ENCODE data around the gene EGR4.
A peak's percentile ranks its signal among the peaks of the same experiment; 100 is the strongest.

EGR4 gene

DNA sequence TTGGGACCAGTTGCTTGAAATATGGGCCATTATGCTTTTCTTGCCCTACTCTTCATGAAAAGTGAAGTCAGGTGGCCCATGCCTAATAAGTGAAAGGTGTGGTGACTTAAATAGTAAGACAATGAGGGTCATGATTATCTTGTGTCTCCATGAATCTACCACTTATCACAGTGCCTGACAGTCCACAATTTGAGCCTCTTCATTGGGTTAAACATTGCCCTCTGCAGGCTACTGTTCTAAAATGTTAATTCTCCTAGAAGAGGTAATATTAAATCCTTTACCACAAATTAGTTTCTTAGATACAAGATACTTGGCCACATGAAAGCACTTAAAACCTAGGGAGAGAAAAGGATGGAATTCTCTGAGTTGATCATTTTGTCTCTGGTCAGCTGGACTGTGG is 4.0 kb downstream of the EGR4 start:
- DNase-seq = no peak

DNA sequence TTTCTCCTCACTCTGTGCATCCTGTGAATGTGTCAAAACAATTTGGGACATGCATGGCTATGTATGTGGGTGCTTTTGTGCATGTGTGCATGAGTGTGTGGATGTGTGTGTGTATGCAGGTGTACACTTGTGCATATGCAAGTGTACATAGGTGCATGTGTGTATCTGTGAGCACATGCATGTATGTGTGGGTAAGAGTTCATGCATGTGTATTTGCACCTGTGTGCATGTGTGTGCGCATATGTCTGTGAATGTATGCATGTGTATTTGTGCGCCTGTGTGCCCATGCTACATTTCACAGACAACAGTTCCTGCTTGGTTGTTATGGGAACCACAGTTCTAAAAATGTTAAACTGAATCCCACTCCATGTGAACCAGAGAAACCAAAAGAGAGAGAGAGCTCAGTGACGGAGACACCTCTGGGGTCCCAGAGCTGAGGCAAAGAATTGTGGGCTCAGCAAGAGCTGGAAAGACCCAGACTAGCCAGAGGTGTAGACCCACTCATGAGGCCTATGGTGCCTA is 7.2 kb downstream of the EGR4 start:
- DNase-seq = no peak

DNA sequence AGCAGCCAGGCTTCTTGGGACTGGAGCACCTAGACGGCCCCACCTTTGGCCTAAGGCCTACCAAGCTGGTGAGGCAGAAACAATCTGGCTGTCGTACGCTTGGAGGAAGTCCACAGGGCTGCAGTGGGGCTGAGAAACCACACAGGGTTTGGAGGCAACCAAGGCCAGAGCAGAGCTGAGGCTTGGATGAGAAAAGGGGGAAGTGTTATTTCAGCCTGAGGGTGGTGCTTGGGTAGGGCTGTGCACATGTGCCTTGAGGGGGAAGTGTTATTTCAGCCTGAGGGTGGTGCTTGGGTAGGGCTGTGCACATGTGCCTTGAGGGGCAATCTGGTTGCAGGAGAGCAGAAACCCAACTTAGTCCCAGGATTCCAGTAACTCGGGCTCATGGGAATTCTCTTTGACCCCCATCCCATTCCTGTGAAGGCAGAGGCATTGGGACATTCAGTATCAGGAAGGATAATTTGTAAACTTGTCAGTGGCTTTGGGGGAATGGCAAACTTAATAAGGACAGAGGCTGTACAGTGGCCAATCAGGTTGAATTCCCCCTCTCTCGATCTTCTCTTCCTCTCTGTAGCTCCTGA is 8.1 kb downstream of the EGR4 start:
- no peak for DNase-seq

DNA sequence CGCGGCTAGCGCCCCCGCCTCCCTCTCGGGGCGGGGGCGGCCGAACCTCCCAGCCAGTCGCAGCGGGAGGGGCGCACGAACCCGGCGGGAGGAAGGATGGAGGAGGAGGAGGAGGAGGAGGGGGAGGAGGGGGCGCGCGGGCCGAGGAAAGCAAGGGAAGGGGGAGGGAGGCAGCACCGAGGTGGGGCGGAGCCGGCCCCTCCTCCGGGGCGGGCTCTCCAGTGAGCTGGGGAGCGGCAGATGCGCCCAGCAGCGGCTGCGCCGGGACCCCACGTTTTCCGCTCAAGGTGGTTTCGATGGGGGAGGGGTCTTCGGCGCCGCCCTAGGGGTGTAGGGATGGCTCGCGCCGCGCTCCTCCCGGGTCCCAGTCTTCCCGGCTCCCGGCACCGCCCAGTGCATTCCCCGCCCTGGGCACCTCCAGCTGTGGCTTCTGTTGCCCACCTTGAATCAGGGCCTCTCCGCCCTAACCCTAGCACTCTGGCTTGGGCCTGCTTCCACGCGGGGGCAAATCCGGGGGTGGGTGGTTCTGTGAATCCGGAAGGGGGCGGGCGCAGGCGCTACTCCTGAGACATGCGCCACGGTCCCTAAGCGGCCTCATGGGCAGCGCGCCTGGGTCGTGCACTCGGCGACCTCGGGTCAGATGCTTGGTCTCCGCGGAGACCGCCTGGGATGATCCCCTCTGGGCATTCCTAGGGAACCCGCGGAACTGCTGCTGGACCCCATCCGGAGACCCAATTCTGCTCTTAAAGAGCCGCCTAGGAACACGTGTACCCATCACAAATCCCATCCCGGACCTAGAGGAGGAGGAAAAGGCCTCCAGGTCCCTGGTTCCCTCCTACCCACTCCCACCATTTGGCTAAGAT is 8.8 kb downstream of the EGR4 start, which contains the start of gene FBXO41:
Gene FBXO41, minus strand, starts transcription at position 183 of the 863 bp plus-strand sequence. CDS start 14,848 bp downstream, outside the sequence.
- DNase-seq = peak; percentile 82

DNA sequence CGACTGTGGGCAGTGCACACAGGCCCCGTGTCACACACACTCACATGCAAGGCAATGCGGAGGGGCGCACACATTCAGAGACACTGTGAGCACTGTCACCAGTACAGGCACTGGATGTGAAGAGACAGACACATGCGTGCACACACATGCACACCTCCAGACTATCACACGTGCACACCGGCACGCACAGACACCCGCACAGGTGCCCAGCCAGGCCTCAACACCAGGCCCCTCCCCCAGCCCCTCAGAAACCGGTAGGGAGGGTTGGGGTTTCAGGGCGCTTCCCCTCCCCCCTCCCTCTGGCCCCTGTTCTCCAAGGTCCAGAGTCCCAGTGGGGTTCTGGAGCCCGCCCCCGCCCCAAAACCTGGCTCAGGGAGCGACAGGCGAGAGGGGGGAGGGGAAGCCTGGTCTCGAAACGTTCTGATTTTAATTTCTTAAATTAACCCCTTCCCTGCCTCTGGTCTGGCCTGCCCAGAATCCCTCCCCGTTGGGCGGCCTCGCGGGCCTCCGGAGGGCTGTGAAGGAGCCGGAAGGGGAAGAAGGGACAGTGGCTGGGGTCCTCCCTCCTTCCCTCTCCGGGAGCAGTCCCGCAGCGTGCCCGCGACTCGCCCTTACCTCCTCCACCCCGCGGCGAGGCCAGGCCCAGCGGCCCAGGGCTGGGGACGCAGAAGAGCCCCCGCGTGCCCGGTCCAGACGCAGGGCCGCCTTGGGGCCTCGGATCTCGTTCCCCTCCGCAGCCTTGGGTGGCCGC is 9.6 kb downstream of the EGR4 start:
- peak; percentile 46 for DNase-seq

DNA sequence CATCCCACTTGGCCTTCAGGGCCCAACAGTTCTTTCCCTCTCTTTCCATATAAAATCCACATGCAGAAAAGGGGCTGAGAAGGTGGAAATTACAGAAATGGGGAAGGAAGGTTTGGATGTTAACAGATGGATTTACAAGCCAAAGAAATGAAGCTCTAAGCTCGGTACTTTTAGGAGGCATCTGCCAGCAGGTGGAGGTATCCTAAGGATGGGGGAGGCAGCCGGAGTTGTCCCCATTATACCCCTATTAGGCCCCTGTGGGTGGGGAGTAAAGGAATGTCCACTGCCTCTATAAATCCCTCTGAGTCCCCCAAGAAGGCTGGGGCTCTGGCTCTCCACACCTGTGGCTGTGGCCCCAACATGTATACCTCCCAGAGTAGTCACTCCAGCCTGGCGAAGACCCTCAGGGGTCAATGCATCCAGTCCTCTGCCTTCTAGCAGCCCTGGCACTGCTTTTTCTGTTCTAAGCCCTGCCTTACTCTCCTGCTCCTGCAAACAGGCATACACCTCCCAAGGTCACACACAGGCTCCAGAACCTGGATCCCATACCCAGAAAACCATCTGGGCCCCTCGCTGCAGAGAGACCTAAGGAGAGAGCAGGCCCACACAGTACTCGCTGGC is 10.3 kb downstream of the EGR4 start:
- no peak for DNase-seq

DNA sequence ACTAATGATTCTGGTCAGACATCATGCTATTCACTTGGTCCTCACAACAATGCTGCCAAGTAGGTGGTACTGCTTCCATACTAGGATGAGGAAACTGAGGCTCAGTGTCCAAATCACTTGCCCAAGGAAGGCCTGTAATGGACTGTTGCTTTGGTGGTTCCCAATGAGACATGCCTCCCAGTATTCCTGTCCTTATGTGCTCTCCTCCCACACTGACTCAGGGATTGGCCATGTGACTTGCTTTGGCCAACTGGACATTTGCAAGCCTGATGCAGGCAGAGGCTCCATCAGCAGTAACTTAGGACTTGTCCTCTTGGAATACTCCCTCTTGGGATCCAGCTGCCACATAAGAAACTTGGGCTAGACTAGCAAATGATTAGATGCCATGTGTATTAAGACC is 12.1 kb downstream of the EGR4 start:
- no peak for DNase-seq

DNA sequence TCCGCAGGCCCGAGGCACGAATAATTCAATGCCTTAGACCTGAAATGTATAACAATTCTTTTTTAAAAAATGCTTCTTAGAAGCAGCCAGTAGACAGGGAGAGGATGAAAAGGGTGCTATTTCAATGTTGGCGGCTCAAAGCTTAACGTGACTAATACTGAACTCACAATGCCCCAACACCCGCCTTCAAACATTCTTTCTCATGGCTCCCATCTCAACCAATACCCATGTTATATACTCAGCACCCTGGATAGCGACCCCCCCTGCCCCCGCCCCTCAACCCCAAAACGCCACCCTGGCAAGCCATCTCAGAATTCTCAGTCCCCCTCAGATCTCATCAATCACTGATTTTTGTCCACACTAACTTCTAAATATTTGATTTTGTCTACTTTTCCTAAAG is 13.5 kb downstream of the EGR4 start:
- no peak for DNase-seq

DNA sequence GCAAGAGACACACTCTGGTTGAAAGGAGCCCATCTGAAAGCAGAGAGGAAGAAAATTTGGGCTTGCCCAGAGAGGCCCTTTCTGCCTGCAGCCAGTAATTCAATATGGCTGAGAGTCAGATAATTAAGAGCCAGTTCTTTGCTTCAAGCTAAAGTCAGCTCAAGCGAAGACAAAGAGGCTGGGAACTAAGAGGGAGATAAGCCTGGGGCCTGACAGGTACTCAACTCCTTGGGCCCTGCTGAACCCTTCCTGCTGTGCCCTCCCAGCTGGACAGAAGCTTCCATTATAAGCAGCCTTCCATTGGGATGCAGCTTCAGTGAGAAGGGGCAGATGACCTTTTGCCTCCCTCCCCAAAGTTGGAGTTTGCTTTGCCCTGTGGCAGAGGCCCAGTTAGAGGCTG is 21.1 kb downstream of the EGR4 start:
- no peak for DNase-seq

DNA sequence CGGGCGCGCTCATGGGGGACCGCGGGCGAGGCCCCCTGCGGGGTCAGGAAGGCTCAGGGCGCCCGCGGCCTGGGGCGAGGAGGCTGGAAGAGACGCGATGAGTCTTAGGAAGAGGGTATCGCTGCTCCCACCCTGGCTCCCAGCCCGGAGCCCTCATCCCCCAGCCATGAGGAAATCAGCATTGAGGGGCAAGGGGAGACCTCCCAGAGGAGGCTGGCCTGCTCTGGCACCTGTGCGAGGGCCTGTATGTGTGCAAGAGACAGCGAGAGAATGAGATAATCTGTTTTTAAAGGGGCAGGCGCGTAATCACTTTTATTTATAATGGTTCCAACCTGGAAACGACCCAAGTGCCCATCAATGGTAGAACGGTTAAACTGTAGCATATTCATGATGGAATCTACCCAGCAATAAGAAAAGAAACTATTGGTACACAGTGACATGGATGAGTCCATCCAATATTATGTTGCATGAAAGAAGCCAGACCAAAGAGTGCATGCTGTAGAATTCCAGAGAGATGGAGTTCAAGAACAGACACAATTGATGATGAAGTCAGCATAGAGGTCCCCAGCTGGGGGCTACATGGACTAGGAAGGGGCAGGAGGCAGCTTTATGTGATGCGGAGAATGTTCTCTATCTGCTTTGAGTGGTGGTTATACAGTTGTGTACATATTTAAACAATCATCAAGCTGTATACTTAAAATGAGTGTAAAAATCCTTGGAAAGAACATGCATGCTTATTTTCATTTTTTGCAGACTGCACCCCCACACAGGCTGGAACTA is 23.5 kb downstream of the EGR4 start:
- DNase-seq = no peak

DNA sequence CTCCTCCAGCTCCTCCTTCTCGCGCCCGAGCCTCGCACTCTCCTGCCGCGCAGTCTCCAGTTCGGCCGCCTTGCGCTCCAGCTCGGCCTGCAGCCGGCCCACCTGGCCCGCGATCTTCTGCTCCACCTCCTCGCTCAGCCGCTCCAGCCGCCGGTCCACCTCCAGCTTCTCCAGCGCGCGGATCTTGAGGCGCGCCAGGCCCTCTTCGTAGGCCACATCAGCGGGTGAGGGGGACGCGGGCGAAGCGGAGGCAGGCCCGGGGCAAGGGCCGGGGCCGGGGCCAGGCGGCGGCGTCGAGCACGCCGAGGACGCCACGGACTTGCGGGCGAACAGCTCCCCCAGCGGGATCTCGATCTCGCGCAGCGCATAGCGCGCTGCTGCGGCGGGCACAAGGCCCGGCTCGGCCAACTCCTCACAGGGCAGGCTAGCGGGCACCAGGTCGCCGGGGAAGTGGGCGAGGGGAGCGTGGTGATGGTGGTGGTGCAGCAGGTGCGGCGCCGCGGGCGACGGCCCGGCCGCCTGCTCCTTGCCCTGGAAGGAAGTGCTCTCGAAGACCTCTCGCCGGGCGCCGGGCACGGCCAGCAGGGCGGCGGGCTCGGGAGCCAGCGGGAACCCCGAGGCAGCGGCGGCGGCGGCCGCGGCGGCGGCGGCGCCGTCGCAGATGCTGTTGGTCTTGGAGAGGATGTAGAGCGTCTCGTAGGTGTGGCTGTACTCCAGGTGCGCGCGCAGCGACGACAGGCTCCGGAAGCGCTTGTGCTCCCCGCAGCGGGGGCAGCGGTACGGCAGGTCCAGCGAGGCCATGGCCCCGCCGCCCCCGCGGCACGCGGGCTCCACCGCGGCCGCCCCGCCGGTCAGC is 24.3 kb downstream of the EGR4 start:
- peak; percentile 74 for DNase-seq

DNA sequence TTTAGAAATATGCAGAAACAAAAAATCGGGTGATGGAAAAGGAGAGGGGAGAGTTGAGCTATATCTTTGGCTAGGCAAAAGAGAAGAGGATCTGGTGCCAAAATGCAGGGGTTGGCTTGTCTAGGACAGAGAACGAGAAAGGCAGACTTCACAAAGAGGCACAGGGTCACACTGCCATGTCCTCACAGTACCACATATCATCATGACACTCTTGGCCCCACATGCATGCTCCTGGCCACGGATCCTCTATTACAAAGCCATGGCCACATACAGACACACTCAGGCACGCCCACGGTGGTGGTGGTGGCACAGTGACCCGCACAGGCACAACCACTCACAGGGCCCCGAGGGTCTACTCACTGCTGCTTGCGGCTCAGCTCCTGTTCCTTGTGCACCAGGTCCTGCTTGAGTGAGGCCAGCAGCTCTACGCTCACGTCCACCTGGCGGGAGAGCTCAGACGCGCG is 24.9 kb downstream of the EGR4 start:
- no peak for DNase-seq

DNA sequence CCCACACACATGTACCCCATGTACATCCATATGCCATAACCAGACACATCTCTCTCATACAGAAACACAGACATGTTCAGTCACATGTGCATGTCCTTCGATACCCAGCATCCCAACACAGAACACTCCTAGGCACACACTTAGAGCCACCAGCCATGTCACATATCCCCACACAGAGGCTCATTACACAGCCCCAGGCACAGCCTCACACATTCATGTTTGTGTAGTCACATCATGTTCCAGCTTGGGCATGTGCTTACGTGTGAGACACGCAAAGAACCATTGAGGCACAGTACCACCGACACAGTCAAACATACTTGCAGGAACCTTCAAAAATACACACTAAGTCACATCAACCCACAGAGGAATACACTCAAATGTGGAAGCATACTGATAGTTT is 26.3 kb downstream of the EGR4 start:
- no peak for DNase-seq

DNA sequence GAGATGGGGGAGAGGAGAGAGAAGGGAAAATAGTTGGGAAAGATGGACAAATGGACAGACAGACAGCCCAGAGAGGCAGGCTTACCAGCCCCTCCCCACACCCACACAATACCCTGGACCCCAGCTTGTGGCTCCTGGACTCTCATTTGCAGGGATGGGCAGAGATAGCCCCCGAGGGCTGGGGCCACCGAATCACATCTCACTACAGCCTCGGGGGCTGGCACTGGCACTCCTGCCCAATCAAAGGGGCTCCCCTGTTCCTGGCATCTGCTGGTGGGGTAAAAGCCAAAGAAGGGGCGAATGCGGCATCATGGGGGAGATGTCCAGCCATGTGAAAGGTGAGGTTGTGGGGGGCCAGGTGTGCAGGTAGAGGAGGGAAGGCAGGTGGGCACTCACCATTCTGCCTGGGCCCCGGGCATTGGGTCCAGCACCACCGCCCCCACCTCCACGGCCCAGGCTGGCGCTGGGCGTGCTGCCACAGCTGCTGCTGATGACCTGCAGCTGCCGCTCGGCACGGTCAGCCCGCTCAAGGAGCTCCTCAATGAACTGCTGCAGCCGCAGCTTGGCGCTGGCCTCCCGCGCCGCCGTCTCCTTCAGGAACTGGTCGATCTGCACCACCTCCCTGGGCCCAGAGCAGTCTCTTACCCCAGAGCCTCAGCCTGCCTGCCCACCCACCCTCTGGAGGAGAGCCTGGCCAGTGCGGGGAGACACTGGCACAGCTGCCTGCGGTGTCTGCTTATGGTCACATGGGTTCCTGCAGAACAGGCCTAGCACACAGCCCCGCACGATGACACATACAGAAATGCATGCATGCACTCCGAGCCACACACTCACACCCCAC is 27.1 kb downstream of the EGR4 start:
- DNase-seq = no peak

DNA sequence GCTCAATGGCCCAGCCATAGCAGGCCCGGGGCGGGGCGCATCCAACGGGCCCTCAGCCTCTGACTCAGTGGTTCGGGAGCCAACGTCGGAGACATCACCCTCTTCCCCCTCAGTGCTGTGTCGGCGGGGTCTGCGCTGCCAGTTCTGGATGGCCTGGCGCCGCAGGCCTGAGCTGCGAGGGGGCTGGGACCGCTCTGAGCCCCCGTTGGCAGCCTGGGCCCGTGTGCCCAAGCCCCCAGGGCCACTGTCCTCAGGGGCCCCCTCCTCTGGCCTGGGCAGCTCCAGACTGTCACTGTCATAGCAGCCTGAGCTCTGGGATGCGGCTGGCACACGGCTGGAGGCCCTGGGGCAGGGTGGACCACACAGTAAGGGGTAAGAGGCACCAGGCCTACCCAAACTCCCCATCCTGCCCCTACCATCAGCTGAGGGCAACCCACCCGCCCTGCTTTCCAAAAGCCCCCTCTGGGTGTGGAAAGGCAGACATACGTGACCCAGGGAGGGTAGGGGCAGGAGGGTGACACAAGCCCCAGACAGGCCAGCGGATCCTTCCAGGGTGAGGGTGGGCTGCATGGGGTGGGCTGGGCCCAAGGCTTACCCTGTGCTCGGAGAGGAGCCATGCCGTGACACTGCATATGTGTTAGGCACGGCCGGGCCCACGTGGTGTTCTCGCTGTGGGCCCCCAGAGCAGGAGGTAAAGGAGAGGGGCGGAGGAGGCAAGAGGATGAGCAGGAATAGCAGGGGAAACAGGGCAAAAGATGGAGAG is 27.9 kb downstream of the EGR4 start:
- DNase-seq = no peak

DNA sequence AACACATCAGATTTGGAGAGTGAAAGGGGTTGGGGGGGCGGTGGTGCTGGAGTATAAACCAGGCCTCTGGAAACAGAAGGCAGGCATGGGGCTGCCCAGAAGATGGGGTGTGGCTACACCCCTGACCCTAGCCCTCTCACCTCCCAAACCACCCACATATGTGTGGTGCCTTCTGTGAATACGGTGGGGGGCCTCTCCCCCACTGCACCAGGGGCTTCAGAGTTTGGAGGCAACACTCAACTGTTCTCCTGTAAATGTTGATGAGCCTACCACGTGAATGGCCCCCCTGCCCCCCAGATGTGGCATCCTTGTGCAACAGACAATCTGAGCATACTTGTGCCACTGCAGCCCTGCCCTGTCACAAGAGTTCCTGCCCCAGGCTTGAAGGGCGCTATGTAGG is 28.6 kb downstream of the EGR4 start:
- no peak for DNase-seq

DNA sequence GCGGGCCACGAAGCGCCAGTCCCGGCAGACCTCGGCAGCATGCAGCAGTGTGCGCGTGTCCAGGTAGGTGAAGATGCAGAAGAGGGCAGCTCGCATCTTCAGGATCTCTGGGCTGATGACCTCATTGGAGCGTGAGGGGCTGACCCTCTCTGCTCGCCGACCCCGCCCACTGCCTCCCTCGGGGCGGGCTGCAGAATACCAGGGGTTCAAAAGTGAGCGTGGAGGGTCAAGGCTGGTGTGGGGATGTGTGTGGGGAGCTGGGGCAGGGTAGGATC is 29.1 kb downstream of the EGR4 start:
- no peak for DNase-seq

DNA sequence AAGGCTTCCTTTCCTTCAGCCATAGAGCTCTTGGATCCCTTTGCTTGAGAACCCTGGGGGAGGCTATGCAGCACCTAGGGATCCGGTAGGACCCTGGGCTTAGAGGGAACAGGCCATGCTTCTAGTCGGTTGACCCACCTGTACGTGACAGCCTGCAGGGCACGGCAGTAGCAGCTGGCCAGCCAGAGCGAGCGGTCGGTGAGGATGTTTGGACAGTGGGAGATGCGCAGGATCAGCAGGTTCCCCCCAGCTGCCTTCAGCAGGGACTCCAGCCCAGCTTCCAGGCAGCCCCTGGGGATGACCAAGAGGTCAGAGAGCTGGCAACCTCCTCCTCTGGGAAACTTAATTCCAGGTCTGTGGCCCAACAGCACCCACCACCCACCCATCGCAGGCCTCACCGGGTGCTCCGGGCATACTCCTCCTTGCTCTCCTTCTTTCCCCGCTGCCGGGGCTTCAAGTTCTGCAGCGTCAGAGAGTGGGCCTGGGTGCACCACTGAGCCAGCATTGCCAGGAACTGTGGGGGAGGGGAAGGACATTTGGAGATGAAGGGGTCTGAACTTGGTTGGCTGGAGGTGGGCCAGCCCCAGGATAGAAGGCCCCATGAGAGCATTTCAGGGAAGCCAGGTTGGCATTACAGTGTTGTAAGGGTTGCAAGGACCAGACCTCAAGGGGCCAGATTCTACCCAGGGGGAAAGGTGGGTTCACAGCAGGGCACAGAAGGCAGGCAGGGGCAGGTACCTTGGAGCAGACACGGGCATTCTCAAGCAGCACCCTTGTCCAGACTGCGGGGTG is 29.6 kb downstream of the EGR4 start:
- DNase-seq = no peak
